Measurements from ENCODE around the gene GRAMD4. TPM values are rescaled to one million over a fixed set of nuclear protein-coding genes. Genes with fewer than 3 reads are reported as not detected.
"Not testable (repeated sequence)": the region's sequence is repeated elsewhere in the genome, so short reads cannot be mapped to it uniquely, and the experiment has no call there.

Gene GRAMD4
- total RNA-seq, 1 experiment from 2014 or later = 18.4 TPM

- H3K27ac ChIP-seq (ENCODE audit: low read depth, low read length, poor library complexity, severe bottlenecking) = no peak overlapping the region
- no peaks in the 10 kb centered on the region for H3K9me3 ChIP-seq (ENCODE audit: low read depth, low read length, poor library complexity, severe bottlenecking)
- BruUV-seq (replicated peaks) = no TSS peak
- CTCF ChIA-PET = no interaction called here
- DNase-seq (ENCODE audit: low spot score) = no peak
- intact Hi-C loops (cut with micrococcal nuclease; ENCODE audit: unreplicated experiment) = no loop called here
- POLR2A ChIA-PET (ENCODE audit: low non-redundant PET) = no interaction called here
- no peak for TF ChIP-seq CTCF (conservative IDR thresholded peaks at IDR 0.05; ENCODE audit: low read depth, low read length)
- TF ChIP-seq EZH2 (IDR thresholded peaks at IDR 0.05; ENCODE audit: borderline replicate concordance, low read depth, low read length, poor library complexity, severe bottlenecking) = no peak
- no peaks in the 10 kb centered on the region for H3K4me1 ChIP-seq (ENCODE audit: insufficient read depth, low read length, poor library complexity, severe bottlenecking)
- no peak overlapping the region for H3K4me3 ChIP-seq (ENCODE audit: low read depth, low read length, poor library complexity, severe bottlenecking)
- no peaks in the 10 kb centered on the region for H3K36me3 ChIP-seq (ENCODE audit: insufficient read depth, low read length, poor library complexity, severe bottlenecking)
- no peaks in the 10 kb centered on the region for H3K27me3 ChIP-seq (replicated peaks; ENCODE audit: insufficient read depth, low read depth, low read length, poor library complexity)
Observed at GRCh38 chr22:46633334-46633890, 13.2 kb downstream of the GRAMD4 start.

- Histone ChIP-seq H3K9me3 (ENCODE audit: low read depth, low read length, poor library complexity, severe bottlenecking) (no peaks in the 10 kb centered on the region), H3K27ac (ENCODE audit: low read depth, low read length, poor library complexity, severe bottlenecking) (no peak overlapping the region), H3K4me3 (ENCODE audit: low read depth, low read length, poor library complexity, severe bottlenecking) (no peak overlapping the region), H3K4me1 (ENCODE audit: insufficient read depth, low read length, poor library complexity, severe bottlenecking) (no peaks in the 10 kb centered on the region), H3K27me3 (replicated peaks; ENCODE audit: insufficient read depth, low read depth, low read length, poor library complexity) (no peaks in the 10 kb centered on the region), H3K36me3 (ENCODE audit: insufficient read depth, low read length, poor library complexity, severe bottlenecking) (no peaks in the 10 kb centered on the region)
- intact Hi-C loops (cut with micrococcal nuclease; ENCODE audit: unreplicated experiment) = no loop called here
- CTCF ChIA-PET = no interaction called here
- no TSS peak for BruUV-seq (replicated peaks)
- TF ChIP-seq EZH2 (IDR thresholded peaks at IDR 0.05; ENCODE audit: borderline replicate concordance, low read depth, low read length, poor library complexity, severe bottlenecking) = no peak
- TF ChIP-seq CTCF (conservative IDR thresholded peaks at IDR 0.05; ENCODE audit: low read depth, low read length) = no peak
- DNase-seq (ENCODE audit: low spot score) = no peak
- POLR2A ChIA-PET (ENCODE audit: low non-redundant PET) = no interaction called here
Observed at GRCh38 chr22:46634011-46634699, 14.0 kb downstream of the GRAMD4 start.

- H3K27me3 ChIP-seq (replicated peaks; ENCODE audit: insufficient read depth, low read depth, low read length, poor library complexity); DNase-seq (ENCODE audit: low spot score); POLR2A ChIA-PET (ENCODE audit: low non-redundant PET); H3K4me1 ChIP-seq (ENCODE audit: insufficient read depth, low read length, poor library complexity, severe bottlenecking); H3K4me3 ChIP-seq (ENCODE audit: low read depth, low read length, poor library complexity, severe bottlenecking); CTCF ChIA-PET; intact Hi-C loops (cut with micrococcal nuclease; ENCODE audit: unreplicated experiment); BruUV-seq (replicated peaks); H3K9me3 ChIP-seq (ENCODE audit: low read depth, low read length, poor library complexity, severe bottlenecking); H3K36me3 ChIP-seq (ENCODE audit: insufficient read depth, low read length, poor library complexity, severe bottlenecking); H3K27ac ChIP-seq (ENCODE audit: low read depth, low read length, poor library complexity, severe bottlenecking): not testable (repeated sequence)
Observed at GRCh38 chr22:46634973-46635685, 14.9 kb downstream of the GRAMD4 start.
